SK-N-MC (cell line): ENCODE data around the gene SERTAD4.

ENCODE experiments used
- EZH2 ChIP-seq: fragments of 200-600 bp; sonication (generic); IDR thresholded peaks from one replicate; pipeline ENCODE4 v1.6.1; 2017; ENCODE audit warnings: antibody characterized with exemption
- FOXP2 ChIP-seq: optimal IDR thresholded peaks from 2 replicates; pipeline ENCODE3; 2011; ENCODE audit warnings: mild to moderate bottlenecking, moderate library complexity; ENCODE audit not compliant: insufficient read depth; ENCODE audit errors: extremely low read length, control extremely low read depth
- POLR2AphosphoS5 ChIP-seq: IDR thresholded peaks from 2 replicates; pipeline ENCODE4 v1.6.1; 2012; ENCODE audit warnings: mild to moderate bottlenecking, low read depth, low read length, borderline replicate concordance

DNA sequence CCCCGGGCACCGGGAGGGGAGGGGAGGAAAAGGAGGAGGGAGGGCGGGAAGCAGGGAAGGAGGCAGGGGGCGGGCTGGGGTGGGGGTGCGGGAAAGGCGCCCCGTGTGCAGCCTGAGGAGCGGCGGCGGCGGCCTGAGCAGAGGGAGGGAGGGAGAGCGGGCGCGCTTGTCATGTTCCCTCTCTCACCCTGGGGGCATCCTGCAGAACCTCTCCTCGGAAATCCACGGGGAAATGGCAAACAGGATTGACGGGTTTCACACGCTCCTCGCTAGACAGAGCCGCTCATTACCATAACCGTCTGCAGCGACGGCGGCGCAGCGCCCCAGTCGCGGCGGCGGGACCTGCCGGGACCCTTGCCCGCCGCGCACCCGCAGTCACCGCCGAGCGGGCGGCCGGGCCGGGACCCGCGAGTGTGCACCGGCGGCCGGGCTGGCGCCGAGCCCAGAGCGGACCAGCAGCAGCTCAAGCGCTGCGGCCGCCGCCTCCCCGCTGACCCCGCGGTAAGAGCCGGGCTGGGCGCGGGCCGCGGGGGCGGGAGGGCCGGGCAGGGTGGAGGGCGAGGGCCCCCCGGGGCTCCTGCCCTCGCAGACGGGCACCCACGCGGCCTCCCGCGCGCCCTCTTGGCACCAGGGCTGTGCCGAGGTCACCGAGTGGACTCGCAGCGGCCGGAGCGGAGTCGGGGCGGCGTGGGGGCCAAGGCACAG, at the start of gene SERTAD4:
- no peak for TF ChIP-seq EZH2
- TF ChIP-seq POLR2AphosphoS5 = no peak
- no peak for TF ChIP-seq FOXP2
